Upper lobe of right lung (tissue), 1 donor: ENCODE data around the gene HTR3A. TPM values are rescaled to one million over a fixed set of nuclear protein-coding genes. Genes with fewer than 3 reads are reported as not detected.
"Not testable (repeated sequence)": the region's sequence is repeated elsewhere in the genome, so short reads cannot be mapped to it uniquely, and the experiment has no call there.

Experiments used
- ATAC-seq: fragments of 200-7000 bp; cut with Tn5 transposase; one replicate; pipeline ENCODE4 v1.9.1; 2020; ENCODE audit warnings: mild to moderate bottlenecking, moderate library complexity
- DNase-seq: peaks from one replicate; pipeline ENCODE4 v3.0.0-alpha.2; 2020
- H3K27ac ChIP-seq: fragments of 200-600 bp; one replicate; pipeline ENCODE4 v1.8.0; 2022
- H3K27me3 ChIP-seq: fragments of 200-600 bp; one replicate; pipeline ENCODE4 v1.8.0; 2022; ENCODE audit warnings: mild to moderate bottlenecking
- H3K36me3 ChIP-seq: fragments of 200-600 bp; one replicate; pipeline ENCODE4 v1.8.0; 2022
- H3K4me1 ChIP-seq: fragments of 200-600 bp; one replicate; pipeline ENCODE4 v1.8.0; 2022
- H3K4me3 ChIP-seq: fragments of 200-600 bp; one replicate; pipeline ENCODE4 v1.8.0; 2022; ENCODE audit warnings: mild to moderate bottlenecking
- H3K9me3 ChIP-seq: fragments of 200-600 bp; one replicate; pipeline ENCODE4 v1.8.0; 2022
- CTCF ChIP-seq: fragments of 200-600 bp; IDR thresholded peaks from one replicate; pipeline ENCODE4 v1.8.0; 2022; ENCODE audit warnings: antibody characterized with exemption
- intact Hi-C: fragments of 100-400 bp; cut with DNase I; formaldehyde crosslinking; loops from one replicate; pipeline ENCODE4 v1.11.0; 2022
- total RNA-seq: library from RNA; stranded (reverse); fragmentation: NEBNext Ultra II Directional; extraction: Animal tissue kit (Norgen Biotek cat#: 25700); gene quantifications from one replicate; pipeline ENCODE4 v1.2.1, GENCODE V29; 2021
- donor health status: DM: no; HTN: yes; CAD: no; lungs with severe emphysema.

The HTR3A gene
- total RNA-seq, 1 donor from 2014 or later, result not detected

- Histone ChIP-seq H3K9me3 (no peaks in the 10 kb centered on the region), H3K4me1 (no peaks in the 10 kb centered on the region), H3K27me3 (peaks cover 5% of the 10 kb centered on the region), H3K27ac (no peak overlapping the region), H3K36me3 (no peaks in the 10 kb centered on the region), H3K4me3 (no peak overlapping the region)
- intact Hi-C loops, result no loop called here
- ATAC-seq, result no peak
- DNase-seq, result no peak
- no peak for TF ChIP-seq CTCF
These were observed 39.0 kb upstream of the HTR3A start for GRCh38 chr11:113935858-113936257.

GRCh38 chr11:113937918-113938317 lies 37.0 kb upstream of the HTR3A start:
- no peak overlapping the region for H3K4me3 ChIP-seq
- H3K27ac ChIP-seq, result no peak overlapping the region
- H3K4me1 ChIP-seq, result no peaks in the 10 kb centered on the region
- ATAC-seq, result no peak
- no peak for DNase-seq
- no peaks in the 10 kb centered on the region for H3K36me3 ChIP-seq
- no peaks in the 10 kb centered on the region for H3K9me3 ChIP-seq
- intact Hi-C loops, result no loop called here
- TF ChIP-seq CTCF, result no peak
- no peaks in the 10 kb centered on the region for H3K27me3 ChIP-seq

- Histone ChIP-seq H3K4me3 (no peak overlapping the region), H3K36me3 (no peaks in the 10 kb centered on the region), H3K27ac (no peak overlapping the region), H3K9me3 (no peaks in the 10 kb centered on the region), H3K27me3 (no peaks in the 10 kb centered on the region), H3K4me1 (no peaks in the 10 kb centered on the region)
- no peak for DNase-seq
- no peak for TF ChIP-seq CTCF
- no peak for ATAC-seq
- intact Hi-C loops, result no loop called here
These were observed 32.7 kb upstream of the HTR3A start for GRCh38 chr11:113942256-113942655.

GRCh38 chr11:113946162-113946561 lies 28.7 kb upstream of the HTR3A start:
- H3K9me3 ChIP-seq, H3K27ac ChIP-seq: not testable (repeated sequence)

GRCh38 chr11:113947994-113948393 lies 26.9 kb upstream of the HTR3A start:
- H3K27ac ChIP-seq, result no peak overlapping the region
- H3K4me1 ChIP-seq, result no peaks in the 10 kb centered on the region
- no peaks in the 10 kb centered on the region for H3K36me3 ChIP-seq
- ATAC-seq, result no peak
- no peak overlapping the region for H3K4me3 ChIP-seq
- no peak for DNase-seq
- intact Hi-C loops, result no loop called here
- no peaks in the 10 kb centered on the region for H3K9me3 ChIP-seq
- peaks cover 8% of the 10 kb centered on the region for H3K27me3 ChIP-seq
- no peak for TF ChIP-seq CTCF

More at GRCh38 chr11:113946162-113946561, 28.7 kb upstream of the HTR3A start:
- DNase-seq, intact Hi-C loops, H3K4me1 ChIP-seq, ATAC-seq, H3K36me3 ChIP-seq, H3K27me3 ChIP-seq, H3K4me3 ChIP-seq: not testable (repeated sequence)

- no peak overlapping the region for H3K4me3 ChIP-seq
- no peak overlapping the region for H3K27ac ChIP-seq
- DNase-seq (no peak), ATAC-seq (no peak)
- H3K27me3 ChIP-seq, result peaks cover 12% of the 10 kb centered on the region
- H3K9me3 ChIP-seq, result no peaks in the 10 kb centered on the region
- H3K36me3 ChIP-seq, result no peaks in the 10 kb centered on the region
- intact Hi-C loops, result no loop called here
- H3K4me1 ChIP-seq, result no peaks in the 10 kb centered on the region
- no peak for TF ChIP-seq CTCF
These were observed 25.0 kb upstream of the HTR3A start for GRCh38 chr11:113949891-113950290.
